ENCODE data around the gene ARHGEF38. TPM values are rescaled to one million over a fixed set of nuclear protein-coding genes. Genes with fewer than 3 reads are reported as not detected.

The ARHGEF38 gene
- total RNA-seq, 1 donor from 2014 or later = not detected

GRCh38 chr4:105542039-105542438 is 10.4 kb upstream of the ARHGEF38 start:
- Mint-ChIP-seq H3K27ac (ENCODE audit: unreplicated experiment) (no peak overlapping the region), H3K4me3 (ENCODE audit: unreplicated experiment) (no peak overlapping the region), H3K27me3 (ENCODE audit: low read depth, unreplicated experiment) (peaks cover 2% of the 10 kb centered on the region), H3K4me1 (ENCODE audit: low read depth, unreplicated experiment) (peaks cover 11% of the 10 kb centered on the region), H3K36me3 (ENCODE audit: low read depth, unreplicated experiment) (no peaks in the 10 kb centered on the region), H3K9me3 (ENCODE audit: unreplicated experiment) (peaks cover 4% of the 10 kb centered on the region)
- Histone ChIP-seq H3K9ac (ENCODE audit: low read length) (no peak overlapping the region), H3K27me3 (ENCODE audit: insufficient read depth, low read length) (no peaks in the 10 kb centered on the region), H3K27ac (ENCODE audit: low read depth, low read length) (no peak overlapping the region), H3K36me3 (ENCODE audit: insufficient read depth, low read length) (no peaks in the 10 kb centered on the region), H4K20me1 (ENCODE audit: insufficient read depth, low read length) (no peaks in the 10 kb centered on the region), H3K9me3 (ENCODE audit: insufficient read depth, low read depth, low read length) (no peaks in the 10 kb centered on the region), H3K79me2 (ENCODE audit: insufficient read depth, low read length) (no peaks in the 10 kb centered on the region), H3K4me1 (ENCODE audit: insufficient read depth, low read length) (no peaks in the 10 kb centered on the region), H3K4me3 (ENCODE audit: insufficient read depth, low read depth, low read length) (no peak overlapping the region), H2AFZ (ENCODE audit: low read depth, low read length) (no peak overlapping the region), H3K4me2 (ENCODE audit: low read length) (no peak overlapping the region)
- TF ChIP-seq EZH2 (IDR thresholded peaks at IDR 0.05; ENCODE audit: insufficient read depth, low read length) = no peak
- no peak for TF ChIP-seq CTCF (IDR thresholded peaks at IDR 0.05; ENCODE audit: insufficient read depth, low read depth, low read length)
- FAIRE-seq = no peak
- DNase-seq (ENCODE audit: low read depth) = no peak

- peaks cover 2% of the 10 kb centered on the region for H3K27me3 Mint-ChIP-seq (ENCODE audit: low read depth, unreplicated experiment)
- no peak for FAIRE-seq
Observed at GRCh38 chr4:105543346-105543745, 9.1 kb upstream of the ARHGEF38 start.

More at GRCh38 chr4:105543346-105543745, 9.1 kb upstream of the ARHGEF38 start:
- Mint-ChIP-seq H3K4me3 (ENCODE audit: unreplicated experiment) (no peak overlapping the region), H3K27ac (ENCODE audit: unreplicated experiment) (no peak overlapping the region), H3K4me1 (ENCODE audit: low read depth, unreplicated experiment) (peaks cover 21% of the 10 kb centered on the region), H3K36me3 (ENCODE audit: low read depth, unreplicated experiment) (no peaks in the 10 kb centered on the region), H3K9me3 (ENCODE audit: unreplicated experiment) (peaks cover 4% of the 10 kb centered on the region)
- no peaks in the 10 kb centered on the region for H4K20me1 ChIP-seq (ENCODE audit: insufficient read depth, low read length)
- no peaks in the 10 kb centered on the region for H3K9me3 ChIP-seq (ENCODE audit: insufficient read depth, low read depth, low read length)
- TF ChIP-seq EZH2 (IDR thresholded peaks at IDR 0.05; ENCODE audit: insufficient read depth, low read length) (no peak), CTCF (IDR thresholded peaks at IDR 0.05; ENCODE audit: insufficient read depth, low read depth, low read length) (no peak)
- no peaks in the 10 kb centered on the region for H3K79me2 ChIP-seq (ENCODE audit: insufficient read depth, low read length)
- H3K27me3 ChIP-seq (ENCODE audit: insufficient read depth, low read length) = no peaks in the 10 kb centered on the region
- H3K36me3 ChIP-seq (ENCODE audit: insufficient read depth, low read length) = no peaks in the 10 kb centered on the region
- H3K4me2 ChIP-seq (ENCODE audit: low read length) = no peak overlapping the region
- H3K4me3 ChIP-seq (ENCODE audit: insufficient read depth, low read depth, low read length) = no peak overlapping the region
- no peaks in the 10 kb centered on the region for H3K4me1 ChIP-seq (ENCODE audit: insufficient read depth, low read length)
- no peak overlapping the region for H3K9ac ChIP-seq (ENCODE audit: low read length)
- no peak overlapping the region for H2AFZ ChIP-seq (ENCODE audit: low read depth, low read length)
- DNase-seq (ENCODE audit: low read depth) = no peak
- no peak overlapping the region for H3K27ac ChIP-seq (ENCODE audit: low read depth, low read length)

All from astrocyte (in vitro differentiated cells and primary cell).